GM18951 (cell line): Measurements from ENCODE around the gene VPS4A.
A peak's percentile ranks its signal among the peaks of the same experiment; 100 is the strongest.

Experiments
- POLR2A ChIP-seq: IDR thresholded peaks from 4 replicates; pipeline ENCODE4 v1.6.1; 2011; ENCODE audit warnings: mild to moderate bottlenecking; ENCODE audit not compliant: insufficient read length, insufficient read depth; ENCODE audit errors: extremely low read depth
- in situ Hi-C: fragments of 300-500 bp; cut with MboI; formaldehyde crosslinking; loops from one replicate; pipeline ENCODE4 v1.12.0; 2022; ENCODE audit warnings: low sequenced_read_pairs, mixed read lengths, inconsistent platforms; ENCODE audit not compliant: unreplicated experiment

VPS4A gene

GRCh38 chr16:69310653-69311532, at the start of gene VPS4A:
VPS4A (plus strand) TSS chr16:69311350; CDS start chr16:69311512, 162 bp downstream.
- in situ Hi-C loops, result no loop called here

GRCh38 chr16:69266334-69267063, 44.7 kb upstream of the VPS4A start:
- no peak for TF ChIP-seq POLR2A
- in situ Hi-C loops, result loop anchor here (10.0 kb wide), 1 partner anchor 112 kb away; no protein-coding TSS in a partner anchor

More at GRCh38 chr16:69310653-69311532, at the start of gene VPS4A:
- TF ChIP-seq POLR2A, result peak; percentile 87

GRCh38 chr16:69267633-69268032, 43.5 kb upstream of the VPS4A start:
- in situ Hi-C loops, result loop anchor here (10.0 kb wide), 1 partner anchor 113 kb away; no protein-coding TSS in a partner anchor
- no peak for TF ChIP-seq POLR2A

GRCh38 chr16:69270395-69270794, 40.8 kb upstream of the VPS4A start:
- no peak for TF ChIP-seq POLR2A
- in situ Hi-C loops, result no loop called here

- in situ Hi-C loops, result no loop called here
- TF ChIP-seq POLR2A, result no peak
These were observed 40.3 kb upstream of the VPS4A start for GRCh38 chr16:69270831-69271230.

GRCh38 chr16:69273009-69273408, 38.1 kb upstream of the VPS4A start:
- in situ Hi-C loops, result no loop called here
- TF ChIP-seq POLR2A, result no peak

GRCh38 chr16:69274699-69275235, 36.4 kb upstream of the VPS4A start:
- in situ Hi-C loops, result no loop called here
- no peak for TF ChIP-seq POLR2A

GRCh38 chr16:69276148-69277115, 34.7 kb upstream of the VPS4A start:
- in situ Hi-C loops, result no loop called here
- TF ChIP-seq POLR2A, result no peak

- TF ChIP-seq POLR2A, result no peak
- in situ Hi-C loops, result no loop called here
These were observed 33.7 kb upstream of the VPS4A start for GRCh38 chr16:69277413-69277812.

GRCh38 chr16:69283851-69284250, 27.3 kb upstream of the VPS4A start:
- in situ Hi-C loops, result loop anchor here (10.0 kb wide), 1 partner anchor 139 kb away; no protein-coding TSS in a partner anchor
- no peak for TF ChIP-seq POLR2A

- in situ Hi-C loops, result loop anchor here (10.0 kb wide), 1 partner anchor 140 kb away; no protein-coding TSS in a partner anchor
- no peak for TF ChIP-seq POLR2A
These were observed 25.9 kb upstream of the VPS4A start for GRCh38 chr16:69285240-69285639.
